VCaP (cell line): ENCODE results near the gene KRIT1.

Experiments used
- H3K27ac ChIP-seq: fragments of 450-650 bp; 2 replicates; pipeline ENCODE4 v1.5.1; 2017
- TF ChIP-seq, protein P1 (sequence below): fragments of 450-650 bp; conservative IDR thresholded peaks from 2 replicates; pipeline ENCODE4 v1.5.1; 2017; ENCODE audit warnings: mild to moderate bottlenecking, moderate library complexity

KRIT1 gene

DNA sequence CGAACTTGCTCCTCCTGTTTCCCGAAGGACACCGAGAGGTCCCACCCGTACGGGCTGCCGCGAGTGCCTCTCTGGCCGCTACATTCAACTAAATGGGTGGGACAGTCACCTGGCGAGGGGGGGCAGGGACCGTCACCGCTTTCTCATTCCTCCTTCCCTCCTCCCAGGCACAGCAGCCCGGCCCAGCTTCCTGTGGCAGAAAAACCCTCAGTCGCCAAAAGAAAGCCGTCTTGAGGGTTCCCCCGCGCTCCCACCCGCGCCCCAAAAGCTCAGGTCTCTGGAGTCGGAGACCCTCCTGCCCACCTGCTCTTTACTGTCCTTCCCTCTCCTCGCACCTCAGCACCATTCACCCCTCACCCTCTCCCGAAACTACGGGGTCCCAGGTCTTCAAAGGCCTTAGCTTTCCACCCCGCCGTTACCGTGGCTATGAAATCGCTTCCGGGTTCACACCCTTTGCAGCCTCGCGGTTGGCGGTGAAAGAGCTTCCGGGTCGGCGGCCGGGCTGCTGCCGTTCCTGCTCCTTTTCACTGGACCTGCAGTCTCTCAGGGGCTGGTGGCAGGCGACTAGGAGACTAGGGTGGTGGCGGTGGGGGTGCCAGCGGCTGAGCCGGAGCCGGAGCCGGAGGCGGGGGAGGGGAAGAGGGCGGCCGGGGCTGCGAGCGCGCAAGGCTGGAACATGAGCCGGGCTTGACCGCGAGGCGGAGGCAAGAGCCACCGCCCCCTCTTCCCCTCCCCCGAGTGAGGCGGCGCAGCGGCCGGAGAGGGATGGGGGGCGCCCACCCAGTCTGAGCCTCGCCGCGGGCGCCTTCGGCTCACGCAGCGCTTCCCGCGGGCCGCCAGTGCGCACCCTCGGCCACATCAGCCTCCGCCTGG is at the start of gene KRIT1, which contains the start of gene ANKIB1:
Gene KRIT1 (minus strand): TSS at position 428 of the 873 bp plus-strand sequence. CDS start 3,779 bp downstream, outside the sequence.
Gene ANKIB1 (plus strand): TSS at position 488 of the 873 bp plus-strand sequence. CDS start 49,005 bp downstream, outside the sequence.
- TF ChIP-seq, protein P1, sequence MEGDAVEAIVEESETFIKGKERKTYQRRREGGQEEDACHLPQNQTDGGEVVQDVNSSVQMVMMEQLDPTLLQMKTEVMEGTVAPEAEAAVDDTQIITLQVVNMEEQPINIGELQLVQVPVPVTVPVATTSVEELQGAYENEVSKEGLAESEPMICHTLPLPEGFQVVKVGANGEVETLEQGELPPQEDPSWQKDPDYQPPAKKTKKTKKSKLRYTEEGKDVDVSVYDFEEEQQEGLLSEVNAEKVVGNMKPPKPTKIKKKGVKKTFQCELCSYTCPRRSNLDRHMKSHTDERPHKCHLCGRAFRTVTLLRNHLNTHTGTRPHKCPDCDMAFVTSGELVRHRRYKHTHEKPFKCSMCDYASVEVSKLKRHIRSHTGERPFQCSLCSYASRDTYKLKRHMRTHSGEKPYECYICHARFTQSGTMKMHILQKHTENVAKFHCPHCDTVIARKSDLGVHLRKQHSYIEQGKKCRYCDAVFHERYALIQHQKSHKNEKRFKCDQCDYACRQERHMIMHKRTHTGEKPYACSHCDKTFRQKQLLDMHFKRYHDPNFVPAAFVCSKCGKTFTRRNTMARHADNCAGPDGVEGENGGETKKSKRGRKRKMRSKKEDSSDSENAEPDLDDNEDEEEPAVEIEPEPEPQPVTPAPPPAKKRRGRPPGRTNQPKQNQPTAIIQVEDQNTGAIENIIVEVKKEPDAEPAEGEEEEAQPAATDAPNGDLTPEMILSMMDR, result peak; percentile 13; the same call in 1 of the 2 replicates
- H3K27ac ChIP-seq, result peak within 1 kb of the TSS; percentile 92

DNA sequence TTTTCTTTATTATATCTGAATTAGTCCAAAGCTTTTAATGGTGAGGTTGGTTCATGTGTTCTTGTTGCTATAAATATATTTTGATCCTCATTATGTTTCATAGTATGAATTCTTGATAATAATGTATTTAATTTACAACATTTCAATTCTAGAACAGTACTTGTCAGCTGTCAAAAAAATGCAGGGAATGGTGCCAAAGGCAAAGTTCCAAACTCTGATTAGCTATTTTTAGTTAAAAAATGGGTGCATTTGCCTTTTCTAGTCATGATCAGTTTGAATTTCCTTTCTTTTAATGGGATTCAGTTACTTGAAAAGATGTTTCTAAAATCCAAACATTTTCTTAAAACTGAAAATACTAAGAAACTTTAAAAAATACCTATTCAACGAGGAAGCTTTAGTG is 49.7 kb upstream of the KRIT1 start:
- no peak overlapping the region for H3K27ac ChIP-seq
- TF ChIP-seq, protein P1, result no peak

- H3K27ac ChIP-seq, result no peak overlapping the region
- TF ChIP-seq, protein P1, result no peak
These were observed 48.3 kb upstream of the KRIT1 start for GRCh38 chr7:92293896-92294590.

- TF ChIP-seq, protein P1, result no peak
- no peak overlapping the region for H3K27ac ChIP-seq
These were observed 47.3 kb upstream of the KRIT1 start for GRCh38 chr7:92292981-92293380.

DNA sequence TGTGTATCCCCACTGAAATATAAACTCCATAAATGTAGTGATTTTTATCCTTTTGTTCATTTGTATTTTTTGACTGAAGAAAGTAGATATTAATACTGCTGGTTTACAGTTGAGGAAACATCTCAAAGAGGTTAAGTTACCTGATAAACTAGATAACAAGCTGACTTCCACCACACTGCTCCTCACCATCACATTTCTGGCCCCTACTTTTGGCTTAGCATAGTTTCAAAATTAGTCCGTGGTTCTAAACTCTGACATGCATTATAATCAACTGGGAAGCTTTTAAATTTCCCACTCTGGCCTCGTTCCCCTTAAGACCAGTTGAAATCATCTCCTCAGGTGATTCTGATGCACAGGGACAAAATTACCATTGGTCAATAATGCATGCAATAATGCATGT is 43.6 kb upstream of the KRIT1 start:
- no peak overlapping the region for H3K27ac ChIP-seq
- TF ChIP-seq, protein P1, result no peak

DNA sequence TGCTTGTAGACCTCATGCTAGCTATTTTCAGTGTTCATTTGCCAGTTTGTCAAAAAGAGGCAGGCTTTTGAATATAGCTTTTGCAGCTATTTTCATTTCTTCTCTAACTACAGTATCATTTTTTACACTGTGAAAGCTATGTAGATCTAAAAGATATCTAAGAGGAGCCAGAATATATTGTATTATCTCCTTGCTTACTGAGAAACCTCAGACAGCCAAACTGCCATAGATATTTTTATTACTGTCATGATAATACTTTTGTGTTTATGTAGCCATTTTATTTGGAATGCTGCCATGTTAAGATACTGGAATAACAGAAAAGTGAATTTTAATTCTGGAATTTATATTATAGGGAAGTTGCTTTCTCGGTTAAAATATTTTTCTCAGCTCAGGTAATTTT is 37.2 kb upstream of the KRIT1 start:
- no peak overlapping the region; the same call in 1 of the 2 replicates for H3K27ac ChIP-seq
- TF ChIP-seq, protein P1, result no peak

DNA sequence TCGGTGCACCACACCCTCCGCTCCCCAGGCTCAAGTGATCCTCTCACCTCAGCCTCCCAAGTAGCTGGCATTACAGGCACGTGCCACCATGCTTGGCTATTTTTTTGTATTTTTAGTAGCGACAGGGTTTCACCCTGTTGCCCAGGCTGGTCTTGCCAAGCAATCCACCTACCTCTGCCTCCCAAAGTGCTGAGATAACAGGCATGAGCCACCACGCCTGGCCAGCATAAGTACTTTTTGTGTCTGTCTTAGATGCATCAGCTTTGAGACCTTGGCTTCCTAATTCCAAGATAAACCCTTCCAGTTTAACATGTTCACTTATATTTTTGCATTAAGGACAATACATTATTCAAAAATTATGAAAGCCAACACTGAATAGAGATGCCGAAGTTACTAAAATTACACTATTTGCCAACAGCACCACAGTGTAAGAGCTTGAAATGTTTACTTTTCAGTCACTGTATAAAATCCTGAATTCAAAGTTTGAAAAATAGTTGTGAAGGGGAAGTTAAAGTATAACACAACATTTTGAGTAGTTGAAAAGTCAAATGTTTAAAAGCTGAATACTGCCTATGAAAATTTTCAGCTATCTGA is 36.6 kb upstream of the KRIT1 start:
- H3K27ac ChIP-seq, result no peak overlapping the region; the same call in 1 of the 2 replicates

More for the DNA sequence above, 36.6 kb upstream of the KRIT1 start:
- TF ChIP-seq, protein P1, result no peak
